Upper lobe of right lung (tissue), 1 donor: ENCODE data around the gene L1CAM. TPM values are rescaled to one million over a fixed set of nuclear protein-coding genes. Genes with fewer than 3 reads are reported as not detected.

Experiments used
- ATAC-seq: fragments of 200-7000 bp; cut with Tn5 transposase; one replicate; pipeline ENCODE4 v1.9.1; 2020; ENCODE audit warnings: mild to moderate bottlenecking, moderate library complexity
- DNase-seq: peaks from one replicate; pipeline ENCODE4 v3.0.0-alpha.2; 2020
- H3K27ac ChIP-seq: fragments of 200-600 bp; one replicate; pipeline ENCODE4 v1.8.0; 2022
- H3K27me3 ChIP-seq: fragments of 200-600 bp; one replicate; pipeline ENCODE4 v1.8.0; 2022; ENCODE audit warnings: mild to moderate bottlenecking
- H3K36me3 ChIP-seq: fragments of 200-600 bp; one replicate; pipeline ENCODE4 v1.8.0; 2022
- H3K4me1 ChIP-seq: fragments of 200-600 bp; one replicate; pipeline ENCODE4 v1.8.0; 2022
- H3K4me3 ChIP-seq: fragments of 200-600 bp; one replicate; pipeline ENCODE4 v1.8.0; 2022; ENCODE audit warnings: mild to moderate bottlenecking
- H3K9me3 ChIP-seq: fragments of 200-600 bp; one replicate; pipeline ENCODE4 v1.8.0; 2022
- CTCF ChIP-seq: fragments of 200-600 bp; IDR thresholded peaks from one replicate; pipeline ENCODE4 v1.8.0; 2022; ENCODE audit warnings: antibody characterized with exemption
- intact Hi-C: fragments of 100-400 bp; cut with DNase I; formaldehyde crosslinking; loops from one replicate; pipeline ENCODE4 v1.11.0; 2022
- total RNA-seq: library from RNA; stranded (reverse); fragmentation: NEBNext Ultra II Directional; extraction: Animal tissue kit (Norgen Biotek cat#: 25700); gene quantifications from one replicate; pipeline ENCODE4 v1.2.1, GENCODE V29; 2021
- donor health status: DM: no; HTN: yes; CAD: no; lungs with severe emphysema.

Gene L1CAM
- total RNA-seq, 1 donor from 2014 or later: 1.2 TPM

GRCh38 chrX:153932220-153932915 lies 46.4 kb upstream of the L1CAM start:
- DNase-seq: no peak
- Histone ChIP-seq H3K4me1 (peaks cover 8% of the 10 kb centered on the region), H3K27ac (no peak overlapping the region), H3K4me3 (no peak overlapping the region), H3K9me3 (no peaks in the 10 kb centered on the region), H3K27me3 (no peaks in the 10 kb centered on the region), H3K36me3 (peaks cover 12% of the 10 kb centered on the region)
- no peak for TF ChIP-seq CTCF
- intact Hi-C loops: no loop called here
- ATAC-seq: no peak

GRCh38 chrX:153931748-153932147 lies 45.8 kb upstream of the L1CAM start:
- ATAC-seq (no peak), DNase-seq (no peak)
- Histone ChIP-seq H3K9me3 (no peaks in the 10 kb centered on the region), H3K27ac (no peak overlapping the region), H3K4me3 (no peak overlapping the region), H3K27me3 (no peaks in the 10 kb centered on the region), H3K4me1 (peaks cover 8% of the 10 kb centered on the region), H3K36me3 (peaks cover 12% of the 10 kb centered on the region)
- intact Hi-C loops: no loop called here
- TF ChIP-seq CTCF: no peak

GRCh38 chrX:153931151-153931550 lies 45.2 kb upstream of the L1CAM start:
- Histone ChIP-seq H3K9me3 (no peaks in the 10 kb centered on the region), H3K27ac (no peak overlapping the region), H3K4me1 (peaks cover 8% of the 10 kb centered on the region), H3K4me3 (no peak overlapping the region), H3K27me3 (no peaks in the 10 kb centered on the region), H3K36me3 (peaks cover 12% of the 10 kb centered on the region)
- ATAC-seq (no peak), DNase-seq (no peak)
- TF ChIP-seq CTCF: no peak
- intact Hi-C loops: no loop called here

GRCh38 chrX:153930011-153930910 lies 44.3 kb upstream of the L1CAM start:
- H3K36me3 ChIP-seq: peaks cover 12% of the 10 kb centered on the region
- no peaks in the 10 kb centered on the region for H3K27me3 ChIP-seq
- intact Hi-C loops: no loop called here
- no peak for ATAC-seq
- TF ChIP-seq CTCF: no peak
- no peak overlapping the region for H3K4me3 ChIP-seq
- DNase-seq: no peak
- H3K27ac ChIP-seq: no peak overlapping the region
- H3K9me3 ChIP-seq: no peaks in the 10 kb centered on the region
- peaks cover 5% of the 10 kb centered on the region for H3K4me1 ChIP-seq

- DNase-seq (no peak), ATAC-seq (no peak)
- Histone ChIP-seq H3K27ac (no peak overlapping the region), H3K4me1 (peaks cover 5% of the 10 kb centered on the region), H3K36me3 (peaks cover 12% of the 10 kb centered on the region), H3K27me3 (no peaks in the 10 kb centered on the region), H3K9me3 (no peaks in the 10 kb centered on the region), H3K4me3 (no peak overlapping the region)
- TF ChIP-seq CTCF: no peak
- intact Hi-C loops: no loop called here
These were observed 43.6 kb upstream of the L1CAM start for GRCh38 chrX:153929576-153929975.
